ENCODE measurements around the gene STXBP4. TPM values are rescaled to one million over a fixed set of nuclear protein-coding genes. Genes with fewer than 3 reads are reported as not detected.

The STXBP4 gene
- polyA plus RNA-seq, 1 of the 3 experiments (the other 2 are of a cell fraction) = 2.8 TPM

DNA sequence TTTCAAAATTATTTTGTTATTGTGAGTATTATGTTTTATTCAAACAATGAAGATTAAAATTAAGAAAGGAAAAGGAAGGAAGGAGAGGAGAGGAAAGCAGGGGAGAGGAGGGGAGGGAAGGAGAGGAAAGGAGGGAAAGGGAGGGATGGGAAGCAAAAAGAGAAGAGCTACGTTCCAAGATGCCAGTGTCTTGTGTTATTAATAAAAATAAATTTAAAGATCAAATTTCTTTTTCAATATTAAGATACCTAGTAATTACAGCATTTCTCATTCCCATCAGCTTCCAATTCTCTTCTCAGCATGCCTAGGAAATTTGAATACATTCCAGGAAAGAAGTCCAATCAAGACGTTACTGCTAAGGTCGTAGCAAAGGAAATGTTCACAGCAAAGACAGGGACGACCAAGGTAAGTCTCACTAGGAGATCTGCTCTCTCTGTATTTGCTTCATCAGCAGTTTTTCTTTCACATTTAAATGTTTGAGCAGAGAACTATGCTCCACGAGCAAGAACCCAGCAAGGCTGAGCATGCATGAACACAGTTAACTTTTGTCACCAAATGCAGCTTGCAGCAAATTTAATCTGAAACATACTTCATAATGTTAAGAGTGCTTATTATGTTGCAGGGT lies 232.9 kb downstream of the STXBP4 start:
- H3K9me3 ChIP-seq = no peaks in the 10 kb centered on the region
- H3K27me3 ChIP-seq (ENCODE audit: insufficient read depth) = no peaks in the 10 kb centered on the region
- no peaks in the 10 kb centered on the region for H3K79me2 ChIP-seq (ENCODE audit: insufficient read depth)
- POLR2A ChIA-PET = interaction anchor here (1.4 kb wide), 1 partner anchor 37 kb away, joined by 3 read pairs; no protein-coding TSS in a partner anchor
- TF ChIP-seq, protein P1, sequence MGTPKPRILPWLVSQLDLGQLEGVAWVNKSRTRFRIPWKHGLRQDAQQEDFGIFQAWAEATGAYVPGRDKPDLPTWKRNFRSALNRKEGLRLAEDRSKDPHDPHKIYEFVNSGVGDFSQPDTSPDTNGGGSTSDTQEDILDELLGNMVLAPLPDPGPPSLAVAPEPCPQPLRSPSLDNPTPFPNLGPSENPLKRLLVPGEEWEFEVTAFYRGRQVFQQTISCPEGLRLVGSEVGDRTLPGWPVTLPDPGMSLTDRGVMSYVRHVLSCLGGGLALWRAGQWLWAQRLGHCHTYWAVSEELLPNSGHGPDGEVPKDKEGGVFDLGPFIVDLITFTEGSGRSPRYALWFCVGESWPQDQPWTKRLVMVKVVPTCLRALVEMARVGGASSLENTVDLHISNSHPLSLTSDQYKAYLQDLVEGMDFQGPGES (IDR thresholded peaks at IDR 0.05; ENCODE audit: low read depth, low read length) = no peak
- TF ChIP-seq, protein P2, sequence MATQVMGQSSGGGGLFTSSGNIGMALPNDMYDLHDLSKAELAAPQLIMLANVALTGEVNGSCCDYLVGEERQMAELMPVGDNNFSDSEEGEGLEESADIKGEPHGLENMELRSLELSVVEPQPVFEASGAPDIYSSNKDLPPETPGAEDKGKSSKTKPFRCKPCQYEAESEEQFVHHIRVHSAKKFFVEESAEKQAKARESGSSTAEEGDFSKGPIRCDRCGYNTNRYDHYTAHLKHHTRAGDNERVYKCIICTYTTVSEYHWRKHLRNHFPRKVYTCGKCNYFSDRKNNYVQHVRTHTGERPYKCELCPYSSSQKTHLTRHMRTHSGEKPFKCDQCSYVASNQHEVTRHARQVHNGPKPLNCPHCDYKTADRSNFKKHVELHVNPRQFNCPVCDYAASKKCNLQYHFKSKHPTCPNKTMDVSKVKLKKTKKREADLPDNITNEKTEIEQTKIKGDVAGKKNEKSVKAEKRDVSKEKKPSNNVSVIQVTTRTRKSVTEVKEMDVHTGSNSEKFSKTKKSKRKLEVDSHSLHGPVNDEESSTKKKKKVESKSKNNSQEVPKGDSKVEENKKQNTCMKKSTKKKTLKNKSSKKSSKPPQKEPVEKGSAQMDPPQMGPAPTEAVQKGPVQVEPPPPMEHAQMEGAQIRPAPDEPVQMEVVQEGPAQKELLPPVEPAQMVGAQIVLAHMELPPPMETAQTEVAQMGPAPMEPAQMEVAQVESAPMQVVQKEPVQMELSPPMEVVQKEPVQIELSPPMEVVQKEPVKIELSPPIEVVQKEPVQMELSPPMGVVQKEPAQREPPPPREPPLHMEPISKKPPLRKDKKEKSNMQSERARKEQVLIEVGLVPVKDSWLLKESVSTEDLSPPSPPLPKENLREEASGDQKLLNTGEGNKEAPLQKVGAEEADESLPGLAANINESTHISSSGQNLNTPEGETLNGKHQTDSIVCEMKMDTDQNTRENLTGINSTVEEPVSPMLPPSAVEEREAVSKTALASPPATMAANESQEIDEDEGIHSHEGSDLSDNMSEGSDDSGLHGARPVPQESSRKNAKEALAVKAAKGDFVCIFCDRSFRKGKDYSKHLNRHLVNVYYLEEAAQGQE (IDR thresholded peaks at IDR 0.05; ENCODE audit: low read depth, low read length) = no peak
- TF ChIP-seq TAF1 (IDR thresholded peaks at IDR 0.05; ENCODE audit: borderline replicate concordance, low read depth, low read length) (no peak), POLR2AphosphoS5 (IDR thresholded peaks at IDR 0.05; ENCODE audit: low read depth, low read length) (no peak), MXI1 (IDR thresholded peaks at IDR 0.05; ENCODE audit: low read depth, low read length) (no peak)
- DNase-seq = no peak
- no peak overlapping the region for H2AFZ ChIP-seq (ENCODE audit: low read depth)
- peaks cover 20 to 35% of the 10 kb centered on the region in 2 experiments; a peak in 3 of 4 replicates for H3K4me1 ChIP-seq (ENCODE audit: control insufficient read depth in 1 of 2, insufficient read depth in 2 of 2, low read depth in 1 of 2, low read length in 1 of 2)
- peaks cover 0 to 5% of the 10 kb centered on the region in 2 experiments for H3K36me3 ChIP-seq (replicated peaks in 1 of 2; ENCODE audit: control insufficient read depth in 1 of 2, insufficient read depth in 2 of 2, low read length in 1 of 2)
- H3K27ac ChIP-seq (ENCODE audit: low read depth in 2 of 2, low read length in 1 of 2) = peak overlapping the region in 1 of 2 experiments; percentile 51; a peak in 2 of 4 replicates
- WGBS (ENCODE audit: low lambda C conversion rate) = 15% methylated on average over 5 of the region's 5 CpGs
- no peaks in the 10 kb centered on the region for H4K20me1 ChIP-seq (ENCODE audit: insufficient read depth)
- H3F3A ChIP-seq (replicated peaks; ENCODE audit: insufficient read depth) = no peaks in the 10 kb centered on the region
- H3K9me2 ChIP-seq = peaks cover 3% of the 10 kb centered on the region; the same call in 1 of the 2 replicates
- H3K9ac ChIP-seq = no peak overlapping the region
- no peak overlapping the region for H3K4me2 ChIP-seq
- no peak overlapping the region for H3K4me3 ChIP-seq (ENCODE audit: low read depth in 2 of 2, low read length in 1 of 2)
- CTCF ChIA-PET = interaction anchor here (0.8 to 4.8 kb wide), 7 partner anchors 10 to 312 kb away, joined by 3 to 18 read pairs (median 3); no protein-coding TSS in a partner anchor

GRCh38 chr17:55202896-55203295 lies 234.3 kb downstream of the STXBP4 start:
- Histone ChIP-seq H3K4me2 (no peak overlapping the region), H3K9me3 (no peaks in the 10 kb centered on the region), H4K20me1 (ENCODE audit: insufficient read depth) (no peaks in the 10 kb centered on the region), H2AFZ (ENCODE audit: low read depth) (no peak overlapping the region), H3K4me1 (ENCODE audit: control insufficient read depth in 1 of 2, insufficient read depth in 2 of 2, low read depth in 1 of 2, low read length in 1 of 2) (peaks cover 20 to 35% of the 10 kb centered on the region in 2 experiments; a peak in 3 of 4 replicates), H3K27me3 (ENCODE audit: insufficient read depth) (no peaks in the 10 kb centered on the region), H3K79me2 (ENCODE audit: insufficient read depth) (no peaks in the 10 kb centered on the region), H3K27ac (ENCODE audit: low read depth in 2 of 2, low read length in 1 of 2) (no peak overlapping the region), H3K4me3 (ENCODE audit: low read depth in 2 of 2, low read length in 1 of 2) (no peak overlapping the region), H3K9ac (no peak overlapping the region), H3F3A (replicated peaks; ENCODE audit: insufficient read depth) (no peaks in the 10 kb centered on the region), H3K36me3 (replicated peaks in 1 of 2; ENCODE audit: control insufficient read depth in 1 of 2, insufficient read depth in 2 of 2, low read length in 1 of 2) (peaks cover 0 to 5% of the 10 kb centered on the region in 2 experiments), H3K9me2 (peaks cover 3% of the 10 kb centered on the region; the same call in 1 of the 2 replicates)
- WGBS (ENCODE audit: low lambda C conversion rate) = 20% methylated on average over 2 of the region's 2 CpGs
- TF ChIP-seq, protein P1 (IDR thresholded peaks at IDR 0.05; ENCODE audit: low read depth, low read length) = no peak
- TF ChIP-seq RAD21 (IDR thresholded peaks at IDR 0.05; ENCODE audit: low read length) (no peak), TCF12 (IDR thresholded peaks at IDR 0.05) (no peak), JUND (IDR thresholded peaks at IDR 0.05) (no peak), ZBTB33 (IDR thresholded peaks at IDR 0.05; ENCODE audit: borderline replicate concordance, low read depth) (no peak), GABPA (IDR thresholded peaks at IDR 0.05; ENCODE audit: low read depth) (no peak)
- TF ChIP-seq, protein P3, sequence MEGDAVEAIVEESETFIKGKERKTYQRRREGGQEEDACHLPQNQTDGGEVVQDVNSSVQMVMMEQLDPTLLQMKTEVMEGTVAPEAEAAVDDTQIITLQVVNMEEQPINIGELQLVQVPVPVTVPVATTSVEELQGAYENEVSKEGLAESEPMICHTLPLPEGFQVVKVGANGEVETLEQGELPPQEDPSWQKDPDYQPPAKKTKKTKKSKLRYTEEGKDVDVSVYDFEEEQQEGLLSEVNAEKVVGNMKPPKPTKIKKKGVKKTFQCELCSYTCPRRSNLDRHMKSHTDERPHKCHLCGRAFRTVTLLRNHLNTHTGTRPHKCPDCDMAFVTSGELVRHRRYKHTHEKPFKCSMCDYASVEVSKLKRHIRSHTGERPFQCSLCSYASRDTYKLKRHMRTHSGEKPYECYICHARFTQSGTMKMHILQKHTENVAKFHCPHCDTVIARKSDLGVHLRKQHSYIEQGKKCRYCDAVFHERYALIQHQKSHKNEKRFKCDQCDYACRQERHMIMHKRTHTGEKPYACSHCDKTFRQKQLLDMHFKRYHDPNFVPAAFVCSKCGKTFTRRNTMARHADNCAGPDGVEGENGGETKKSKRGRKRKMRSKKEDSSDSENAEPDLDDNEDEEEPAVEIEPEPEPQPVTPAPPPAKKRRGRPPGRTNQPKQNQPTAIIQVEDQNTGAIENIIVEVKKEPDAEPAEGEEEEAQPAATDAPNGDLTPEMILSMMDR (IDR thresholded peaks at IDR 0.05) = no peak
- CTCF ChIA-PET = interaction anchor here (0.7 to 4.8 kb wide), 7 partner anchors 9 to 210 kb away, joined by 3 to 18 read pairs (median 3); no protein-coding TSS in a partner anchor
- no peak for DNase-seq
- POLR2A ChIA-PET = no interaction called here
